NCI-H1436 (cell line): ENCODE results near the gene OR7G2.

Source experiments
- DNase-seq: peaks from one replicate; lab custom pipeline; 2025; lab: John Stamatoyannopoulos, UW

The OR7G2 gene

DNA sequence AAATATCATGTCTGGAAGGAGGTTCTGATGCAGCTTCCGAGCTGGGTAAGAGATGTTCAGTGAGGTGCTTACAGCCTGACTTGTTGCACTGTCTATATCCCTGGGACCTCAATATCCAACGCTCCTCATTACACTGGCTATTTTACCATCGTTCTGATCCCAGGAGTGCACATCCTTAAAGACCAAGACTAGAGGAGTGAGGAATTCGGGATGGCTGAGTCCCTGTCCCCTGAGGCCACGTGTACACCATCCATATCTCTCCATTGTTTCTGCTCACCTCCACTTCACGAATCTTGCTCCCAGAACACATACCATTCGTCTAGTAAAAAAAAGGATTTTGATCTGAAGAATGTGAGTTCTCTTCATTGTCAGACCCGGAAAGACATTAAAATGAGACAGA is at the start of gene OR7G2:
TSS of gene OR7G2 (minus strand) at position 101 of the 400 bp plus-strand sequence. CDS start 4,232 bp downstream, outside the sequence.
- no peak for DNase-seq

DNA sequence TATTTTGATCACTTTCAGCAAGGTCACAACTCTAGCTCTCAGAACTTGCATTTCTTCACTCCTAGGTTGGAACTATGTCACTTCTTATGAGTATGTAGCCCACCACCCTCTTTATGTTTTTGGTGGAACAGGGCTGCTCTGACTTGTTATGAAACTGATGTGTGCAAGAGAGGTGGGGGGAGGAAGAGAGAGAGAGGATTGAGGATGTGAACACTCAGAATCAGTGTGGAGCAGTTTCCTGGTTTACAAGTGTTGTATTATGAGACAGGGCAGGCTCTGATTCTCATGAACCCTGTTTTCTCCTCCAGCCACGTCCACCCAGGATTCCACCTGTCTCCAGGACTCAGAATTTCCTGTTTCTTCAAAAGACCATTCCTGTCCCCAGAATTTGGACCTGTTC is 49.0 kb upstream of the OR7G2 start:
- DNase-seq = no peak

DNA sequence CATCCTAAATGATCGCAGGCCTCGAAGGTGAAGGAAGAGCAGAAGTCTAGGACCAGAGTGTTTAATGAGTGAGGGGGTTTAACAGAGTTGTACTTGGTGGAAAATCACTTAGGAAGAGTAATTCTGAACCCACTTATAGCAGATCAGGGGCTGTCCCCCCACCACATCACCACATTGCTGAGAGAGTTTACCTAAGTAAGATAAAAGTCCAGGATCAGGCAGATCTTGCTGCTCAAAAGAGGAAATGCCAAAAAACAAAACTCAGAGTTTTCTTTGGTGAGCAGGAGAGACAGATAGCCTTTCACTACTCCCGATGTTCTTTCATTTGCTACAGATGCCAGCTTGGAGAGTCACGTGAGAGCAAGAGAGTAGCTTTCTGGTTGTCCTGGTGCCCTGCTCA is 48.3 kb upstream of the OR7G2 start:
- DNase-seq = no peak

DNA sequence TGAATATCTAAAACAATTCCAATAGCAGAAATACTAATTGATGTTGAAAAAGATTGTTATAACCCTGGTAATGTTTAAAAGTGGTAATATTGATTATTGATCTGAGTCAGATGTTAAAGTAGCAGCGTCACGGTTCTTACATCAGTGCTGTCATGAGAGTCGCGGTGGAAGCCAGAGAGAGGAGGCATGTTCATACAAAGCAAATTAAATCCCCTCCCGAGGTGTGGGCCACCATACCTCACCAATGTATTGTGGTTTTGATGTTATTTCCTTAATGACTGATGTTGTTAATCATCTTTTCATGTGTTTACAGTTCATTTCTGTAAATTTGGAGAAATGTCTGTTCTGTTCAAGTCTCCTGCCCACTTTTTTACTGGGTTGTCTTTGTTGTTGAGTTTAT is 44.1 kb upstream of the OR7G2 start:
- DNase-seq = no peak

DNA sequence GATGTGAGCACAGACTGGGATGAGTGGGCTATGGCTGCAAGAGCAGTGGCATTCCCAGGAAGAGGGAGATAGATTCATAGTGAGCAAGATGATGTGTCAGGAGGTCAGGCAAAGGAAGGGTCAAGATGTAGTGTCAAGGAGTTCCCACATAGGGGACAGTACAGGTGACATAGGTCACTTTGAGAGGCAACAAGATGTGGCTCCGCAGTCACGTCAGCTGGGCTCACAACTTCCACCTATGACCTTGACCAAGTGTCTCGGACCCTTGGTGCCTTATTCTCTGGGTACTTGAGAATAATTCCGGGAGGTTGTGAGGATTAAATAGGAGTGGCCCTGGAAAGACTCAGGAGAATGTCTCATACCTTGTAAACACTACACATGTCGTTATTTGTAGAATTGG is 43.4 kb upstream of the OR7G2 start:
- DNase-seq = no peak

DNA sequence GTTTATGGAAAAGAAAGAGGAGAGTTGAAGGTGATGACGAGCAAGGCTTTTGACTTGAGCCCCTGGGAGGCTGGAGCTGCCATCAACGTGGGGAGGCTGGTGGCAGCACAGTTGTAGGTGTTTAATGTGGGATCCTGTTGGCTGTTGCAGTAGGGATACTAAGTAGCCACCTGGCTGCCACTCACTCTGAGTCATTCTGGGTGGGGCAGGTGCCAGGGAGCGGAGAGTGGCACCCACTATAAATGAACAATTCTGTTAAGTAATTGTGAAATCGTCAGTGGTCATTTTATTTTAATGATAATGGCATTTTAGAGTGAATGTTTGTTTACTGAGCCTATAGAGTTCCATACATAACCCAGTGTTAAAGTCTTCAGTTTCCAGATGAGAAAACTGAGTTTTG is 42.7 kb upstream of the OR7G2 start:
- no peak for DNase-seq

DNA sequence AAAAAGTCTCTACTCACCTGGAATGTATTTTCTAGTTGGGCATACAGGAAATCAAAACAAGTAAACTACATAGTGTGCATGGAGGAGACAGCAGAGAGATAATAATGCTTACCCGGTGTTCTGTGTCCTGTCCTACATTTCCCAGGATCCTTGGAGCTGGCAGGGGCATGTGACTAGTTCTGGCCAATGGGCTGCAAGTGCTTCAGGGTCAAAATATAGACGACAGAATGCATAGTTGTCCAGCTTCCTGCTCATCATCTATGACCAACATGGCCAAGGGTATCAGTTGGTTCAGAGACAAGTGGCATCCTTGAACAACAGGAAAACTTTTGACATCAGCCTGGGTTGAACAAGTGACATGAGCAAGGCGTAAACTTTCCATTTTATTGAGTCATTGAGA is 41.4 kb upstream of the OR7G2 start:
- DNase-seq = no peak

DNA sequence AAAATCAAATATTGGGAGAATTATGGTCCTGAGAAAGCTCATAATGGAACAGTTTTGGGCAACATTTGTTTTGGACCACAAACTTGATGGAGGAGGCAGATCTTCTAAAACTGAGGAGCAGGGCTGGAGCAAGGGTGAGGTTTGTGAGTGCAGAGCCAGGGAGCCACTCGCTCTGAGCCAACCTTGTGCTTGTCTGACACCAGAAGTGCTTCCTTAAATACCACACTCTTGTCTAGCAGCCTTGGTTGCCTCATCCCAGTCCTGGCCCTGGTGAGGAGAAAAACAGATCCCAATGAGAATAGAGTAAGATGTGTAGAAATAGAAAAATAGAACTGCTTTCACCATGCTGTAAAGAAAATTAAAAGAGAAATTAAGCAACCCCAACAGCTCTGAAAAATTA is 39.6 kb upstream of the OR7G2 start:
- no peak for DNase-seq

DNA sequence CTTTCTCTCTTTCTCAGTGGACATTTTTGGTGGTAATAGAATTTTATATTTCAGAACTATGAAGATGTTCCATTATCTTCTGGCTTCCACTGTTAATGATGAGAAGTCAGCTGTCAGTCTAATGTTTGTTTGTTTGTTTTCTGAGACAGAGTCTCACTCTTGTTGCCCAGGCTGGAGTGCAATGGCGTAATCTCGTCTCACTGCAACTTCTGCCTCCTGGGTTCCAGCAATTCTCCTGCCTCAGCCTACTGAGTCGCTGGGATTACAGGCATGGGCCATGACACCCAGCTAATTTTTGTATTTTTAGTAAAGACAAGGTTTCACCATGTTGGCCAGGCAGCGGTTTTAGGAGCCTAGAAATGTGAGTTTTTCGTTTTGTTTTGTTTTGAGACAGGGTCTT is 37.6 kb upstream of the OR7G2 start:
- no peak for DNase-seq

DNA sequence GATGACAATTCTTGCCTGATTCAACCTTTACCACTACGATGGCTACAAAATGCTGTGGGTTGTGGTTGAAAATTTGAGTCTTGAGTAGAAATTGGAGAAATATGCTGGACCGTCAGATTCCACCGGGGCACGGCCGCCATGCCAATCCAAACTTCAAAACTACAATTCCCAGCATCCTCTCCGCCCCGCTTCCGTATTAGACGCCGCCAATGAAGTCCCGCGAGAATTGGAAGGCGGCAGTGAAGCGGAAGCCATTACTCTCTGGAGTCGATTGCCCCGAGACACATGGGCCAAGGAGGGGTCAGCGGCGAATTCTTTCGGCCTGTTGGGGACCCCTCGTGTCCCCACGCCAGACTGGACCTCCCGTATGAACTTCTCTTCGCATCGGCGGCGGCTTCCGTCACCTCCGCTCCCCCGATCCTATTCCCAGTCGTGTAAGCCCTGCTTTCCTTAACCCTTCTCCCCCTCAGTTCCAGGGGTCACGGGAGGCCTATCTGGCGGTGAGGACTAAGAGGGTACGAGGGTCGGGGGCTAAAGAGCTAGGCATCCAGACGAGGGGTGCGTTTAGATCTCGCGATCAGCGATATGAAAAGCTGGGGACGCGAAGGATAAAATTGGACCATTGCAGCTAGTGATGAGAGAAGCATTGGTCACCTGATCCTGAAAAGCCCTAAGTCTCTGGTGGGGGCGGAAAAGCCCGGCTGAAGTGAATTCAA is 33.0 kb upstream of the OR7G2 start, which contains the start of gene ZNF317:
TSS of gene ZNF317 (plus strand) at position 239 of the 716 bp plus-strand sequence. CDS start 15,620 bp downstream, outside the sequence.
- peak; percentile 94 for DNase-seq

DNA sequence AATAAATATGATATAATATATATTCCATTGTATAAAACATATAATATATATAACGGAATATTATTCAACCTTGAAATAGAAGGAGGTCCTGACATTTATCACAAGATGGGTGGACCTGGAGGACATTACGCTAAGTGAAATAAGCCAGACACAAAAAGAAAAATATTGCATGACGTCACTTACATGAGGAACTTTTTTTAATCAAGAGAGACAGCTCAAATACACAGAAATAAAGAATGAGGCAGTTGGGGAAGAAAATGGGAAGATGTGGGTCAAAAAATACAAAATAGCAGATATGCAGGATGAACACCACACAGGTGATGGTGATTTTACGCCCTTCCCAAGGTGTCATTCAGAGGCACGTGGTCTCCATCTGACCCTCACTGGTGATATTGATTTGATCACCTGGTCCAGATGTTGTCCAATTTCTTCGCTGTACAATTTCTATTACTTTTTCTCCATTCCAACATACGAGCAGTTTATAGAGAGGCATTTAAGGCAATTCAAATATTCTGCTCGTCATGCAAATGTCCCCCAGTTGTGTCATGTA is 32.4 kb upstream of the OR7G2 start:
- no peak for DNase-seq

DNA sequence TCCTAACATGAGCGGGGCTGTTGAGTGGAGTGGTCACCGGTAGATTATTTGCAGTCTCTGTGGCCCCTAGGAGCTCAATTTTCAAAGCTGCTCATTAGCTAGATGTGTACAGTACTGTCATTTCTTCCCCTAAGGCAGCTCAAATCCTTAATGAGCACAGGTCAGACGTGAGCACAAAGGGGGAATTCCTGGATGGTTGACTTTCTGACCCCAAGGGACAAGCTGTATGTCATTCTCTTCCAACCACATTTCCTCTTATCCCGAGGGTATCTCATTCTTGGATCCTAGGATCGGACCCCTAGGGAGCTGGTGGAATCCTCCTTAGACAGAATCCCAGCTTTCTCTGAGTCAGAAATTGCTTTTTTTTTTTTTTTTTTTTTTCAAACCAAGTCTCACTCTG is 25.1 kb upstream of the OR7G2 start:
- no peak for DNase-seq

DNA sequence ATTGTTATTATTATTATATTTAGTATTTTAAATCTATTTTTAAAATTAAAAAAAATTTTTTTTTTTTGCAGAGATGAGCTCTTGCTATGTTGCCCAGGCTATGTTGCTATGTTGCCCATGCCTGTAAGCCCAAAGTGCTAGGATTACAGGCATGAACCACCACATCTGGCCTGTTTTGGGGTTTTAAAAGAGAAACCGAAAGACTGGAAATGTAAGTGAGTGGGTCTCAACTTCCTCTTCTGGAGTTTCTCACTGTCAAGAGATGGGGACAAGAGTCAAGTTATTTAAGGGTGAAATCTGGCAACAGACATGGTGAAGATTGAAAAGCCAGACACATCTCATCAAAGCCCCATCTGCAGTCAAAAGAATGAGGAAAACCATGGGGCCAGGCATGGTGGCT is 23.7 kb upstream of the OR7G2 start:
- no peak for DNase-seq

DNA sequence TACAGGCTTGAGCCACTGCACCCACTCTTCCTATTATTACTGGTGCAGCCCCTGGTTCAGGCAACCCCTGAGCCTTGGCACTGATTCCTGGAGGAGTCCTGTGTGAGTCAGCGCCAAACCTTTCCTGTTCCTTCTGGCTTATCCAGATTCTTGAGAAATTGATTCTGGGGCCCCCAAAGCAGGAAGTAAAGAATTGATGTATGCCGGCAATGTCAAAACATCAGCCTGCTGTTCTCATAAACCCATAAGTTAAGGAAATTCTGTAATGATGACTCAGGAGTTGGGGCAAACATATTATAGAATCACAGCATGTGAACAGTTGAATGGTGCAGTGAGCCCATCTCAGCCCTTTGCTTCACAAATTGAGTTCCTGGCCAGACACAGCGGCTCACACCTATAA is 20.9 kb upstream of the OR7G2 start:
- no peak for DNase-seq

DNA sequence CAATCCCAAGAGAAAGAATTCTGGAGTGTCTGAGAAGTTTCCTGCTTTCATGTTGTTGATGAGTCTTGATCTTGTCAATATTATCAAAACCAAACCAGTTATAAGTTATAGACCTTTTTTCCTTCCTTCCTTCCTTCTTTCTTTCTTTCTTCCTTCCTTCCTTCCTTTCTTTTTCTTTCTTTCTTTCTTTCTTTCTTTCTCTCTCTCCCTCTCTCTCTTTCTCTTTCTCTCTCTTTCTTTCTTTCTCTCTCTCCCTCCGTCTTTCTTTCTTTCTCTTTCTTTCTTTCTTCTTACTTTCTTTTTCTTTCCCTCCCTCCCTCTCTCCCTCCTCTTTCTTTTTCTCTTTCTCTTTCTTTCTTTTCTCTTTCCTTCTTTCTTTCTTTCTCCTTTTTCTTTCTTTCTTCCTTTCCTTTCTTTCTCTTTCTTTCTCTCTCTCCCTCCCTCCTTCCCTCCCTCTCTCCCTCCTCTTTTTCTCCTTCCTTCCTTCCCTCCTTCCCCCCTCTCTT is 19.7 kb upstream of the OR7G2 start, which contains the start of gene OR7G3:
TSS of gene OR7G3 (minus strand) at position 51 of the 506 bp plus-strand sequence. CDS start at position 51, 0 bp downstream.
- DNase-seq = no peak

DNA sequence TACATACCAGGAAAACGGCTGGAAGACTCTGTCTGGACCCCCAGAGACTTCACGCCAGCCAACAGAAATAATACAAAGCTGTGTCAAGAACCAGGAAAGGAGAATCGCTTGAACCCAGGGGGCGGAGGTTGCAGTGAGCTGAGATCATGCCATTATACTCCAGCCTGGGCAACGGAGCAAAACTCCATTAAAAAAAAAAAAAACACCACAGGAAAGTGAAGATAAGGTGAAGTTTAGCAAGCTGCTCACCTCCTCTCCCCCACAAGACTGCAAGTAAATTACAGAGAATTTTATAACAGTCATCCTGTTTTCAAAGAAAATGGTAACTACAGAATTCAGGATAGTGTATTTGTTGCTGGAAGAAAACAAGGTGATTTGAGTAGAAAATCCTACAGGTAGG is 9.3 kb upstream of the OR7G2 start:
- no peak for DNase-seq

DNA sequence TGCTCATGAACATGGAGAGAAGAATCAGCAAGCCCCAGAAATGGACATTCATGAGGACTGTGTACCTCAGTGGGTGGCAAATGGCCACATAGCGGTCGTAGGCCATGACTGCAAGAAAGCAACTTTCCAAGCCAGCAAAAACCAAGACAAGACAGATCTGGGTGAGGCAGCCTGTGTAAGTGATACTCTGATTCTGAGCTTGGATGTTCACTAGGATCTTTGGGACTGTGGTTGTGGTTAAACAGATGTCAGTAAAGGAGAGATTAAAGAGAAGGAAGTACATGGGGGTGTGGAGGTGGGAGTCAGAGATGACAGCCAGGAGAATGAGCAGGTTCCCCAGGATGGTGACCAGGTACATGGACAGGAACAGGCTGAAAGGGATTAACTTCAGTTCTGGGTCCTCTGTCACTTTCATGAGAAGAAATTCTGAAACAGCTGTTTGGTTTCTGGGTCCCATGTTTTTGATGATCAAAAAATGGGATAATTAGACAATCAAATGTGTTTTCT is 8.1 kb upstream of the OR7G2 start, which contains the start of gene OR7G1:
TSS of gene OR7G1 (minus strand) at position 457 of the 507 bp plus-strand sequence. CDS start at position 457, 0 bp downstream.
- DNase-seq = no peak

DNA sequence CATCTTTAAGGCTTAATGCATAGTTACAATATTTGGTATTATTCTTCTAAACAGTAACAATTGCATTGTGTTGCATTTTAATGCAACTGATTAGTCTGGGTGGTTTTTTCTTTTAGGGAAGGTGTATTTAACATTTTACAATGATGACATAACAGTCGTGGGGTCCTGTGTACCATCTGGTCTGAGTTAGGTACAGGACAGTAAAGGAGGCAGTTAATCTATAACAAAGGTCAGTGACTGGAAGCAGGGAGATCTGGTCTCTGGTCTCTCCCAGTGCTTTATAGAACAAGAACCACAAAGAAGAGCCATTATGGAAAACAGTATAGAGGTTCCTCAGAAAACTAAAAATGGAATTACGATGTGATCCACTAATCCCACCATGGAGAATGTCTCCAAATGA is 2.7 kb upstream of the OR7G2 start:
- no peak for DNase-seq

DNA sequence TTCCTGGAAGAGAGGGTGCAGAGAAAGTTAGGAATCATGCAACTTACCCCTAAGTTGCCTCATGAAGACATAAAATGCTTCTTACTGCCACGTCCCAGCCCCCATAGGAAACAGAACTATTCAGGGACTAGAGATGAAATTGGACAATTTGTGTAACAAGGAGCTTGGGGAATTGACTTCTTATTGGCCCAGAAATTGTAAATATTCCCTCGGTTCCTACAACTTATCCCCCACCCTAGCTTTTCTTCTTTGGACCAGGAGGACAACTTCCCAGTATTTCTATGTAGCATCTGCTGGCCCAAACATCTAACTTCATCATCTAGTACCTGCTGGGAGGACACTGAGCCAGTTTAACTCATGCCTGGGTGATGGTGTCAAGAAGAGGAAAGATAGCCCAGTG is 20.5 kb downstream of the OR7G2 start, which contains the start of gene OR1M1:
TSS of gene OR1M1 (plus strand) at position 301 of the 400 bp plus-strand sequence. CDS start 6,184 bp downstream, outside the sequence.
- no peak for DNase-seq

DNA sequence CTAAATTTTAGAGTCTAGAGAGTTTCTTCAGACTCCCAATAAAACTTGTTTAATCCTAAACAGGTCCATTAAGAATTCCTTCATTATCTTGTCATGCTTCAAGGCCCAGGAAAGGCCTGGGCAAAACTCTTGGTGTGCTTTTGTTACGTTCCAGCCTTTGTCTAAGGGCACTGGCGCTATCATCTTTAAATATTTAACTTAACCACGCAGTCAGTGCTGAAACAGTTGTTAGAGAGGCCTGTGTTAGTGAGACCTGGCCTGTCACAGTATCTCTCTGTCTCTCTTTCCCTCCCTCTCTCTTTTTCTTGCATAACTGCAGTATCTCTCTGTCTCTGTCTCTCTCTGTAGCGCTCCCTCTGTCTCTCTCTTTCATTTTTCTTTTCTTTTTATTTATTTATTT is 28.6 kb downstream of the OR7G2 start:
- DNase-seq = no peak

DNA sequence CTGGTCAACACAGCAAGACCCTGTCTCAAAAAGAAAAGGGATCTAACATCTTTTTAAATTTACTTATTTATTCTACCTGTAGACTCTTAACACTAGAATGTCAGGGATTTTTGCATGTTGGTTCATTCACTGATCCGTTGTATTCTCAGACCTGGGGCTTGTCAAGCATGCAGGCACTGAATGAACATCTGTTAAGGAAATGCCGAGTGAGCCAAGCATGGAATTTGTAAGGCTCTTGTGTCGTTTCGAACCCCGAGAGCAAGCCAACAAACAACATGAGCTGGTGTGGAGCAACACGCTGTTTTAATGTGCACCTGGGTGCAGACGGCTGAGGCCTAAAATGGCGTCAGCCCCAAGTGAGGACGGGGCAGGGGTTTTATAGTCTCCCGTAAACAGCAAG is 30.4 kb downstream of the OR7G2 start:
- no peak for DNase-seq

DNA sequence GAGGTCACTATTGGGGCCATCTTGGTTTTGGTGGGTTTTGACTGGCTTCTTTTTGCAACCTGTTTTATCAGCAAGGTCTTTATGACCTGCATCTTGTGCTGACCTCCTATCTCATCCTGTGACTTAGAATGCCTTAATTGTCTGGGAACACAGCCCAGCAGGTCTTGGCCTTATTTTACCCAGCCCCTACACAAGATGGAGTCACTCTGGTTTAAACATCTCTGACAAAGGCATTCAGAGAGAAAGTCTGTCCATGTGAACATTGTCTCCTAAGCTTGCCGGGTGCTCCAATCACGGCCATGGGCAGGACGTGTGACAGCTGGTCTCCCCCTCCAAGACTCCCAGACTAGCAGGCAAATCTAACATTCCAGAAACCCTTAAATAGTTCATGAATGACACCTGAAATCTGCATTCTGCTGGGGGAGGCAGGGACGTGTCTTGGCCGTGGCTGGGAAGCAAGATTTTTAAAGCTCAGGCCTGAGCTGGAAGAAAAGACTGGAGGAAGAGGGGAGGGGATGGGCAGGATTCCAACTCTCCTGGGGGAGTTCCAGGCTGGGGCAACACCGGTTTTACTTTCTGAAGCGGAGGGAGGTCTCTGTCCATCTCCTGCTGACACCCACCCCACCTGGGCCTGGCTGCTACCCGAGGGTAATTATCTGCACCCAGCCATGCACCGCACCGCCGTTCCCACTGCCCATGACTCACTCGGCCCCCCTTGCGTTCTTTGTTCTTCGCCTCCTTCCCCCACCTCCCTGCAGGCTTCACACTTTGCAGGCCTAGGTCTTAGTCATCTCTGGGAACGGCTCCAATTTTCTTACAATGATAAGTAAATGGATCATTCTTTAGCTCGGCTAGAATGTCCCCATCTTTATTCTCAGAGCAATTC is 32.0 kb downstream of the OR7G2 start:
- no peak for DNase-seq
